ENCODE data around the gene CFL1. TPM values are rescaled to one million over a fixed set of nuclear protein-coding genes. Genes with fewer than 3 reads are reported as not detected.

The CFL1 gene
- total and polyA plus RNA-seq, 2 of the 8 experiments (the other 6 are each of a cell fraction or from before 2014, with no cell fraction given): 1,252 to 1,365 TPM

- no peak overlapping the region for H2AFZ ChIP-seq (ENCODE audit: low read length)
- 0 out of 2 replicates have a peak overlapping the region, but pooled peaks have one; percentile 27 for H2BK12ac ChIP-seq (ENCODE audit: low read depth, low read length)
- H3K79me2 ChIP-seq (ENCODE audit: control insufficient read depth in 1 of 2, insufficient read depth in 2 of 2, low read length in 2 of 2): no peaks in the 10 kb centered on the region
- H3K9ac ChIP-seq (replicated peaks in 1 of 4; ENCODE audit: extremely low read depth in 1 of 4, low read depth in 3 of 4, low read length in 3 of 4): no peak overlapping the region
- peaks cover 0 to 2% of the 10 kb centered on the region in 2 experiments for H4K20me1 ChIP-seq (replicated peaks in 1 of 2; ENCODE audit: control insufficient read depth in 1 of 2, insufficient read depth in 2 of 2, low read length in 2 of 2)
- no peak overlapping the region for H3K4ac ChIP-seq (replicated peaks; ENCODE audit: insufficient read length, low read depth, low read length)
- ChIA-PET CTCF (ENCODE audit: partially characterized antibody) (interaction anchor here (3.0 to 8.9 kb wide), 4 partner anchors 10 to 18 kb away, joined by 15 to 210 read pairs (median 78); partner anchors contain the start of genes CCDC85B, CFL1, CTSW and FIBP), POLR2A (ENCODE audit: partially characterized antibody) (interaction anchor here (38.3 to 39.7 kb wide), 2 partner anchors 5 to 14 kb away, joined by 1071 read pairs; partner anchors contain the start of genes CCDC85B, CFL1, CTSW and EFEMP2)
- H2BK20ac ChIP-seq (ENCODE audit: low read length): no peak overlapping the region
- peaks cover 0 to 3% (median 0%) of the 10 kb centered on the region in 4 experiments; a peak in 3 of 8 replicates for H3K36me3 ChIP-seq (ENCODE audit: control insufficient read depth in 2 of 4, insufficient read depth in 4 of 4, low read length in 3 of 4)
- H3K4me1 ChIP-seq (replicated peaks in 1 of 4; ENCODE audit: control insufficient read depth in 3 of 4, insufficient read depth in 4 of 4, low read length in 3 of 4): peaks cover 0 to 10% (median 3%) of the 10 kb centered on the region in 4 experiments; a peak in 5 of 7 replicates
- WGBS, 2 experiments (ENCODE audit: extremely low coverage in 1 of 2, insufficient coverage in 1 of 2, insufficient read length in 1 of 2, insufficient replicate concordance in 2 of 2, low coverage in 1 of 2, low lambda C conversion rate in 2 of 2, missing lambda C conversion rate in 1 of 2): 93% methylated on average over 11 of the region's 11 CpGs; no CpG with 5 or more reads in 1 of the 2 experiments
- peaks cover 0 to 32% (median 15%) of the 10 kb centered on the region in 4 experiments; a peak in 4 of 7 replicates for H3K27me3 ChIP-seq (replicated peaks in 1 of 4; ENCODE audit: control insufficient read depth in 3 of 4, extremely low read depth in 1 of 4, insufficient read depth in 3 of 4, low read length in 3 of 4)
- H2AK5ac ChIP-seq (ENCODE audit: low read depth, low read length): no peak overlapping the region
- H3K4me3 ChIP-seq (ENCODE audit: extremely low read depth in 1 of 4, insufficient read depth in 2 of 4, low read depth in 3 of 4, low read length in 4 of 4): no peak overlapping the region
- FAIRE-seq (no peak), DNase-seq (ENCODE audit: low read depth in 1 of 2, low spot score in 2 of 2) (no peak)
- H3K79me1 ChIP-seq (ENCODE audit: low read depth, low read length): no peaks in the 10 kb centered on the region; the same call in 1 of the 2 replicates
- H3K14ac ChIP-seq (ENCODE audit: insufficient read length): no peak overlapping the region
- H4K8ac ChIP-seq (ENCODE audit: extremely low read depth, insufficient read depth, low read length): no peak overlapping the region
- H3K23ac ChIP-seq (ENCODE audit: insufficient read length): no peak overlapping the region
- no peak overlapping the region for H3K56ac ChIP-seq (replicated peaks; ENCODE audit: insufficient read length, low read depth, low read length)
- H3K27ac ChIP-seq (ENCODE audit: low read depth, low read length): no peak overlapping the region
- no peak overlapping the region for H3K18ac ChIP-seq (ENCODE audit: extremely low read depth, low read length)
- no peak overlapping the region for H4K91ac ChIP-seq (replicated peaks; ENCODE audit: insufficient read length, low read length)
- H2BK120ac ChIP-seq (replicated peaks; ENCODE audit: low read depth, low read length): no peak overlapping the region
- H3K4me2 ChIP-seq (ENCODE audit: insufficient read depth in 1 of 2, low read depth in 2 of 2, low read length in 2 of 2): no peak overlapping the region
- no peak overlapping the region for H2BK15ac ChIP-seq (ENCODE audit: low read length)
- no peak for TF ChIP-seq JUND (IDR thresholded peaks at IDR 0.05; ENCODE audit: low read length)
- no peak for TF ChIP-seq SIRT6 (IDR thresholded peaks at IDR 0.05; ENCODE audit: low read length)
- TF ChIP-seq BACH1 (IDR thresholded peaks at IDR 0.05; ENCODE audit: low read length): no peak
- TF ChIP-seq KDM4A (IDR thresholded peaks at IDR 0.05; ENCODE audit: low read depth, low read length, severe bottlenecking): no peak
- H3K9me3 ChIP-seq (ENCODE audit: insufficient read depth in 2 of 2, low read depth in 1 of 2, low read length in 1 of 2): no peaks in the 10 kb centered on the region
- no peak overlapping the region for H4K5ac ChIP-seq (ENCODE audit: insufficient read length, low read depth, low read length)
- H3K23me2 ChIP-seq (ENCODE audit: low read depth, low read length): peaks cover 9% of the 10 kb centered on the region; the same call in 1 of the 2 replicates
- no peak overlapping the region for H2BK5ac ChIP-seq (ENCODE audit: low read depth, low read length)
Measured at GRCh38 chr11:65870307-65870658, 12.3 kb upstream of the CFL1 start.

Data from H1 (cell line).